Measurements from ENCODE around the gene KRTAP1-5.

DNA sequence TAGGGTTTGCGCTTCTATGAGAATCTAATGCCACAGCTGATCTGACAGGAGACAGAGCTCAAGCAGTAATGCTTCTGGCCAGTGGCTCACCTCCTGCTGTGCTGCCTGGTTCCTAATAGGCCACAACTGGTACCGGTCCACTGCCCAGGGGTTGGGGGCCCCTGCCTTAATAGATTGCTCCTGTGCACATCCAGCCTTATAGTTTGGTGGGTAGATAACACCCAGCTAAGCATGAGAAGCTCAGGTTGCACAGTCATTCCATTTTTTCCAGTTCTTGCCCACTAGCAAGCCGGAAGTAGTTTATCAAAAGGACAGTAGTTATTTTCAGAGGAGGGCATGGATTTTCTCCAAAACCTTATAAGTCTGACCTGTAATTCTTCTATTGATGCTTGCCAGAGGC, 7.6 kb downstream of the KRTAP1-5 start:
- TF ChIP-seq, protein P1, sequence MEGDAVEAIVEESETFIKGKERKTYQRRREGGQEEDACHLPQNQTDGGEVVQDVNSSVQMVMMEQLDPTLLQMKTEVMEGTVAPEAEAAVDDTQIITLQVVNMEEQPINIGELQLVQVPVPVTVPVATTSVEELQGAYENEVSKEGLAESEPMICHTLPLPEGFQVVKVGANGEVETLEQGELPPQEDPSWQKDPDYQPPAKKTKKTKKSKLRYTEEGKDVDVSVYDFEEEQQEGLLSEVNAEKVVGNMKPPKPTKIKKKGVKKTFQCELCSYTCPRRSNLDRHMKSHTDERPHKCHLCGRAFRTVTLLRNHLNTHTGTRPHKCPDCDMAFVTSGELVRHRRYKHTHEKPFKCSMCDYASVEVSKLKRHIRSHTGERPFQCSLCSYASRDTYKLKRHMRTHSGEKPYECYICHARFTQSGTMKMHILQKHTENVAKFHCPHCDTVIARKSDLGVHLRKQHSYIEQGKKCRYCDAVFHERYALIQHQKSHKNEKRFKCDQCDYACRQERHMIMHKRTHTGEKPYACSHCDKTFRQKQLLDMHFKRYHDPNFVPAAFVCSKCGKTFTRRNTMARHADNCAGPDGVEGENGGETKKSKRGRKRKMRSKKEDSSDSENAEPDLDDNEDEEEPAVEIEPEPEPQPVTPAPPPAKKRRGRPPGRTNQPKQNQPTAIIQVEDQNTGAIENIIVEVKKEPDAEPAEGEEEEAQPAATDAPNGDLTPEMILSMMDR (IDR thresholded peaks at IDR 0.05) = no peak
- TF ChIP-seq POLR2A (IDR thresholded peaks at IDR 0.05) = no peak

All from Peyer's patch (tissue), 4 donors.